ENCODE results near the gene PLEK2.

DNA sequence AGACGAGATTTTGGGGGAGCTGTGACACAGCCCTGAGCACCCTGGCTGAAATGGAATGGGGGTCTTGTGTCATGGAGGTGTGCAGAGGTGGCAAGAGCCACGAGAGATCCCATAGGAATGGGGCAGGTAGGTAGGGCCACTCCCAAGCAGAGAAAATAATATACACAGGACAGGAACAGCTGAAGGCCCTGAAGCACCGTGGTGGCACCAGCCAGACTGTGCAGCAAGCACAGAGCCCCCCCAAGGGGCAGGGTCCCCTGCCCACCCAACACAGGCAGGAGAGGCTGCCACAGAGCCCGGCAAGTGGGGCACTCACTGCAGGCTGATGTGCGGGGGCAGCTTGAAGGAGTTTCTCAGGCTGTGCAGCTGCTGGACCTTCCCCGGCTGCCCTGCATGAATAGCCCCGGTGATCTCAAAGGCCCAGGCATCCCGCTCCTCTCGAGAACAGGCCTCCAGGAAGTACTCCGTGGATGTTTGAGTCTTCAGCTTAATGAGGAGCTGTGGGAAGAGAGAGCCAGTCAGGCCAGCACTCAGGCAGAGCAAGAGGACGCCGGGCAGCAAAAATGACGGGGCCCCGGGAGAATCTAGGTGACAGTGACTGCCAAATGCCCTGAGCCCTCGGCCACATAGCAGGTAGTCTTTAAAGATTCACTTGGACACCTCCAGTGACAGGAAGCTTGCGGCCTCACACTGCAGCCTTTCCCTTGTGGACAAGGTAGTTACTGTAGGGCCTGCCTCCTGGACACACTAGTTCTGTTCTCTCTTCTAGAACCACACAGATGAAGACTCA is 16.7 kb downstream of the PLEK2 start:
- TF ChIP-seq CTCF (IDR thresholded peaks at IDR 0.05; ENCODE audit: extremely low read depth in 1 of 2, insufficient read depth in 1 of 2, low read depth in 1 of 2, low read length in 2 of 2): no peak
- no peak for TF ChIP-seq POLR2AphosphoS5 (IDR thresholded peaks at IDR 0.05; ENCODE audit: insufficient read depth, low read depth, low read length)
- TF ChIP-seq POLR2A (IDR thresholded peaks at IDR 0.05; ENCODE audit: low read depth, low read length): no peak
- no peak for TF ChIP-seq JUN (IDR thresholded peaks at IDR 0.05; ENCODE audit: borderline replicate concordance, insufficient read depth, insufficient read length, low read depth)
- no peak for TF ChIP-seq MAX (IDR thresholded peaks at IDR 0.05; ENCODE audit: insufficient read depth, insufficient read length)
